Prostate gland (tissue), 2 donors: Measurements from ENCODE around the gene PPP6C.

Experiments
- CTCF ChIP-seq, 4 experiments: fragments of 200-600 bp in 2 of 4; fragments of 450-650 bp in 2 of 4; sonication (generic) in 2 of 4; IDR thresholded peaks; 1 replicate in 3 of 4; 2 replicates in 1 of 4; pipeline ENCODE4 v1.5.1; 2016 to 2019; ENCODE audit warnings: antibody characterized with exemption in 4 of 4, mild to moderate bottlenecking in 2 of 4, moderate library complexity in 2 of 4
- POLR2AphosphoS5 ChIP-seq: sonication (generic); formaldehyde crosslinking; IDR thresholded peaks from one replicate; pipeline ENCODE4 v1.6.1; 2017; ENCODE audit warnings: antibody characterized with exemption

GRCh38 chr9:125172031-125172755 lies 17.4 kb downstream of the PPP6C start:
- TF ChIP-seq CTCF (IDR thresholded peaks at IDR 0.05): no peak
- TF ChIP-seq POLR2AphosphoS5: no peak
